ENCODE results near the gene S100P.
A peak's percentile ranks its signal among the peaks of the same experiment; 100 is the strongest.
"Not testable (repeated sequence)": the region's sequence is repeated elsewhere in the genome, so short reads cannot be mapped to it uniquely, and the experiment has no call there.

Gene S100P

GRCh38 chr4:6672541-6673190 lies 21.0 kb upstream of the S100P start:
- not testable (repeated sequence) for H3K9me3 ChIP-seq (ENCODE audit: control insufficient read depth in 5 of 5, low read length in 5 of 5); H3K9ac ChIP-seq (ENCODE audit: low read length in 5 of 5); H3K27me3 ChIP-seq (ENCODE audit: control insufficient read depth in 5 of 5, insufficient read depth in 4 of 5, low read length in 5 of 5); H3K27ac ChIP-seq (ENCODE audit: low read depth, low read length)
- H3K36me3 ChIP-seq (ENCODE audit: control insufficient read depth in 5 of 5, insufficient read depth in 5 of 5, low read length in 5 of 5) = peaks cover 0 to 13% (median 0%) of the 10 kb centered on the region in 5 donors
- peaks cover 12 to 38% (median 29%) of the 10 kb centered on the region in 5 donors for H3K4me1 ChIP-seq (ENCODE audit: control insufficient read depth in 5 of 5, insufficient read depth in 5 of 5, low read length in 5 of 5)
- H3K4me3 ChIP-seq (ENCODE audit: low read depth in 1 of 5, low read length in 5 of 5) = peak overlapping the region in 1 of 5 donors; percentile 81

- Histone ChIP-seq H3K9ac (ENCODE audit: low read length in 5 of 5) (peak overlapping the region in 4 of 5 donors; percentile 38 to 72 (median 65)), H3K27ac (ENCODE audit: low read depth, low read length) (peak overlapping the region; percentile 72), H3K4me1 (ENCODE audit: control insufficient read depth in 5 of 5, insufficient read depth in 5 of 5, low read length in 5 of 5) (peaks cover 12 to 38% (median 29%) of the 10 kb centered on the region in 5 donors), H3K36me3 (ENCODE audit: control insufficient read depth in 5 of 5, insufficient read depth in 5 of 5, low read length in 5 of 5) (peaks cover 0 to 13% (median 0%) of the 10 kb centered on the region in 5 donors), H3K4me3 (ENCODE audit: low read depth in 1 of 5, low read length in 5 of 5) (peak overlapping the region; percentile 57 to 85 (median 76))
- H3K9me3 ChIP-seq (ENCODE audit: control insufficient read depth in 5 of 5, low read length in 5 of 5); H3K27me3 ChIP-seq (ENCODE audit: control insufficient read depth in 5 of 5, insufficient read depth in 4 of 5, low read length in 5 of 5): not testable (repeated sequence)
These were observed 20.5 kb upstream of the S100P start for GRCh38 chr4:6673191-6673659.

- Histone ChIP-seq H3K4me3 (ENCODE audit: low read depth in 1 of 5, low read length in 5 of 5) (peak overlapping the region; percentile 57 to 85 (median 76)), H3K27me3 (ENCODE audit: control insufficient read depth in 5 of 5, insufficient read depth in 4 of 5, low read length in 5 of 5) (no peaks in the 10 kb centered on the region), H3K4me1 (ENCODE audit: control insufficient read depth in 5 of 5, insufficient read depth in 5 of 5, low read length in 5 of 5) (peaks cover 12 to 38% (median 29%) of the 10 kb centered on the region in 5 donors), H3K27ac (ENCODE audit: low read depth, low read length) (peak overlapping the region; percentile 72), H3K36me3 (ENCODE audit: control insufficient read depth in 5 of 5, insufficient read depth in 5 of 5, low read length in 5 of 5) (peaks cover 0 to 17% (median 0%) of the 10 kb centered on the region in 5 donors), H3K9me3 (ENCODE audit: control insufficient read depth in 5 of 5, low read length in 5 of 5) (no peaks in the 10 kb centered on the region), H3K9ac (ENCODE audit: low read length in 5 of 5) (peak overlapping the region; percentile 38 to 76 (median 63))
These were observed 19.8 kb upstream of the S100P start for GRCh38 chr4:6673660-6674499.

- Histone ChIP-seq H3K4me3 (ENCODE audit: low read depth in 1 of 5, low read length in 5 of 5) (peak overlapping the region; percentile 57 to 87 (median 81)), H3K4me1 (ENCODE audit: control insufficient read depth in 5 of 5, insufficient read depth in 5 of 5, low read length in 5 of 5) (peaks cover 12 to 38% (median 29%) of the 10 kb centered on the region in 5 donors), H3K9ac (ENCODE audit: low read length in 5 of 5) (peak overlapping the region; percentile 5 to 89 (median 63)), H3K27ac (ENCODE audit: low read depth, low read length) (peak overlapping the region; percentile 72), H3K9me3 (ENCODE audit: control insufficient read depth in 5 of 5, low read length in 5 of 5) (no peaks in the 10 kb centered on the region), H3K36me3 (ENCODE audit: control insufficient read depth in 5 of 5, insufficient read depth in 5 of 5, low read length in 5 of 5) (peaks cover 0 to 17% (median 0%) of the 10 kb centered on the region in 5 donors), H3K27me3 (ENCODE audit: control insufficient read depth in 5 of 5, insufficient read depth in 4 of 5, low read length in 5 of 5) (no peaks in the 10 kb centered on the region)
These were observed 19.1 kb upstream of the S100P start for GRCh38 chr4:6674500-6675149.

- Histone ChIP-seq H3K4me3 (ENCODE audit: low read depth in 1 of 5, low read length in 5 of 5) (no peak overlapping the region), H3K36me3 (ENCODE audit: control insufficient read depth in 5 of 5, insufficient read depth in 5 of 5, low read length in 5 of 5) (peaks cover 0 to 15% (median 0%) of the 10 kb centered on the region in 5 donors), H3K4me1 (ENCODE audit: control insufficient read depth in 5 of 5, insufficient read depth in 5 of 5, low read length in 5 of 5) (peaks cover 12 to 38% (median 29%) of the 10 kb centered on the region in 5 donors), H3K9ac (ENCODE audit: low read length in 5 of 5) (peak overlapping the region in 2 of 5 donors; percentile 23 to 48), H3K27me3 (ENCODE audit: control insufficient read depth in 5 of 5, insufficient read depth in 4 of 5, low read length in 5 of 5) (no peaks in the 10 kb centered on the region), H3K27ac (ENCODE audit: low read depth, low read length) (no peak overlapping the region), H3K9me3 (ENCODE audit: control insufficient read depth in 5 of 5, low read length in 5 of 5) (peaks cover 0 to 5% (median 0%) of the 10 kb centered on the region in 5 donors)
These were observed 16.7 kb upstream of the S100P start for GRCh38 chr4:6676722-6677558.

- peaks cover 0 to 15% (median 0%) of the 10 kb centered on the region in 5 donors for H3K36me3 ChIP-seq (ENCODE audit: control insufficient read depth in 5 of 5, insufficient read depth in 5 of 5, low read length in 5 of 5)
- H3K4me1 ChIP-seq (ENCODE audit: control insufficient read depth in 5 of 5, insufficient read depth in 5 of 5, low read length in 5 of 5) = peaks cover 4 to 19% (median 14%) of the 10 kb centered on the region in 5 donors
- no peak overlapping the region for H3K9ac ChIP-seq (ENCODE audit: low read length in 5 of 5)
- H3K27ac ChIP-seq (ENCODE audit: low read depth, low read length) = no peak overlapping the region
- peaks cover 0 to 3% (median 0%) of the 10 kb centered on the region in 5 donors for H3K27me3 ChIP-seq (ENCODE audit: control insufficient read depth in 5 of 5, insufficient read depth in 4 of 5, low read length in 5 of 5)
- H3K9me3 ChIP-seq (ENCODE audit: control insufficient read depth in 5 of 5, low read length in 5 of 5) = peaks cover 0 to 5% (median 0%) of the 10 kb centered on the region in 5 donors
- H3K4me3 ChIP-seq (ENCODE audit: low read depth in 1 of 5, low read length in 5 of 5) = no peak overlapping the region
These were observed 13.2 kb upstream of the S100P start for GRCh38 chr4:6680372-6681034.

- Histone ChIP-seq H3K27ac (ENCODE audit: low read depth, low read length) (no peak overlapping the region), H3K36me3 (ENCODE audit: control insufficient read depth in 5 of 5, insufficient read depth in 5 of 5, low read length in 5 of 5) (peaks cover 0 to 9% (median 0%) of the 10 kb centered on the region in 5 donors), H3K9ac (ENCODE audit: low read length in 5 of 5) (no peak overlapping the region), H3K9me3 (ENCODE audit: control insufficient read depth in 5 of 5, low read length in 5 of 5) (peaks cover 0 to 5% (median 0%) of the 10 kb centered on the region in 5 donors), H3K4me3 (ENCODE audit: low read depth in 1 of 5, low read length in 5 of 5) (no peak overlapping the region), H3K27me3 (ENCODE audit: control insufficient read depth in 5 of 5, insufficient read depth in 4 of 5, low read length in 5 of 5) (peaks cover 0 to 3% (median 0%) of the 10 kb centered on the region in 5 donors), H3K4me1 (ENCODE audit: control insufficient read depth in 5 of 5, insufficient read depth in 5 of 5, low read length in 5 of 5) (peaks cover 1 to 12% (median 8%) of the 10 kb centered on the region in 5 donors)
These were observed 12.5 kb upstream of the S100P start for GRCh38 chr4:6681191-6681590.

- H3K27ac ChIP-seq (ENCODE audit: low read depth, low read length) = no peak overlapping the region
- H3K27me3 ChIP-seq (ENCODE audit: control insufficient read depth in 5 of 5, insufficient read depth in 4 of 5, low read length in 5 of 5) = peaks cover 0 to 3% (median 0%) of the 10 kb centered on the region in 5 donors
- peaks cover 0 to 5% (median 0%) of the 10 kb centered on the region in 5 donors for H3K9me3 ChIP-seq (ENCODE audit: control insufficient read depth in 5 of 5, low read length in 5 of 5)
- no peak overlapping the region for H3K4me3 ChIP-seq (ENCODE audit: low read depth in 1 of 5, low read length in 5 of 5)
- H3K36me3 ChIP-seq (ENCODE audit: control insufficient read depth in 5 of 5, insufficient read depth in 5 of 5, low read length in 5 of 5) = peaks cover 0 to 8% (median 0%) of the 10 kb centered on the region in 5 donors
- no peak overlapping the region for H3K9ac ChIP-seq (ENCODE audit: low read length in 5 of 5)
- no peaks in the 10 kb centered on the region for H3K4me1 ChIP-seq (ENCODE audit: control insufficient read depth in 5 of 5, insufficient read depth in 5 of 5, low read length in 5 of 5)
These were observed 10.7 kb upstream of the S100P start for GRCh38 chr4:6682862-6683590.
